ENCODE measurements around the gene ACBD5. TPM values are rescaled to one million over a fixed set of nuclear protein-coding genes. Genes with fewer than 3 reads are reported as not detected.

ACBD5 gene
- polyA plus RNA-seq, 1 of the 3 experiments (the other 2 are of a cell fraction), result 12.5 TPM

GRCh38 chr10:27242951-27243551 lies 2.5 kb upstream of the ACBD5 start (continued):
- TF ChIP-seq USF1 (IDR thresholded peaks at IDR 0.05; ENCODE audit: borderline replicate concordance, low read depth), result no peak
- no peak for TF ChIP-seq EZH2phosphoT487 (IDR thresholded peaks at IDR 0.05; ENCODE audit: borderline replicate concordance, low read depth)
- TF ChIP-seq CTCF (IDR thresholded peaks at IDR 0.05), result no peak
- no peak for TF ChIP-seq ELF1 (IDR thresholded peaks at IDR 0.05)
- TF ChIP-seq ZBTB33 (IDR thresholded peaks at IDR 0.05; ENCODE audit: borderline replicate concordance, low read depth), result no peak
- TF ChIP-seq FOXM1 (IDR thresholded peaks at IDR 0.05; ENCODE audit: low read depth), result no peak
- TF ChIP-seq YY1 (IDR thresholded peaks at IDR 0.05; ENCODE audit: low read depth), result no peak; the same call in none of the 2 replicates
- TF ChIP-seq IRF3 (IDR thresholded peaks at IDR 0.05; ENCODE audit: low read depth, low read length), result no peak
- TF ChIP-seq FOXJ3 (CRISPR knock-in tag; IDR thresholded peaks at IDR 0.05), result no peak

- H3K4me3 ChIP-seq (ENCODE audit: low read depth in 2 of 2, low read length in 1 of 2), result peak overlapping the region; percentile 84 to 90
- no peak for DNase-seq
- TF ChIP-seq FOXM1 (IDR thresholded peaks at IDR 0.05; ENCODE audit: low read depth) (no peak), SMC3 (IDR thresholded peaks at IDR 0.05; ENCODE audit: low read depth, low read length) (no peak), NFIC (IDR thresholded peaks at IDR 0.05; ENCODE audit: borderline replicate concordance) (no peak), GATA2 (CRISPR knock-in tag; IDR thresholded peaks at IDR 0.05) (no peak), IRF3 (IDR thresholded peaks at IDR 0.05; ENCODE audit: low read depth, low read length) (no peak), FOXJ3 (CRISPR knock-in tag; IDR thresholded peaks at IDR 0.05) (no peak), MXI1 (IDR thresholded peaks at IDR 0.05; ENCODE audit: low read depth, low read length) (no peak), JUND (IDR thresholded peaks at IDR 0.05) (no peak), RCOR1 (IDR thresholded peaks at IDR 0.05; ENCODE audit: low read length) (no peak), USF1 (IDR thresholded peaks at IDR 0.05; ENCODE audit: borderline replicate concordance, low read depth) (no peak), FOSL2 (IDR thresholded peaks at IDR 0.05; ENCODE audit: borderline replicate concordance, low read depth) (no peak), RXRA (IDR thresholded peaks at IDR 0.05; ENCODE audit: borderline replicate concordance, low read depth) (no peak), EP300 (IDR thresholded peaks at IDR 0.05; ENCODE audit: borderline replicate concordance in 1 of 2, low read depth in 1 of 2, low read length in 1 of 2) (no peak), ZBTB33 (IDR thresholded peaks at IDR 0.05; ENCODE audit: borderline replicate concordance, low read depth) (no peak), POLR2AphosphoS5 (IDR thresholded peaks at IDR 0.05; ENCODE audit: low read depth, low read length) (no peak)
Measured at GRCh38 chr10:27242473-27242950, 1.9 kb upstream of the ACBD5 start.

More at GRCh38 chr10:27242473-27242950, 1.9 kb upstream of the ACBD5 start:
- peak overlapping the region; percentile 86 for H2AFZ ChIP-seq (ENCODE audit: low read depth)
- peaks cover 0 to 16% of the 10 kb centered on the region in 2 experiments; a peak in 3 of 4 replicates for H3K4me1 ChIP-seq (ENCODE audit: control insufficient read depth in 1 of 2, insufficient read depth in 2 of 2, low read depth in 1 of 2, low read length in 1 of 2)
- H3F3A ChIP-seq (replicated peaks; ENCODE audit: insufficient read depth), result peaks cover 32% of the 10 kb centered on the region
- H3K4me2 ChIP-seq, result peak overlapping the region; percentile 75
- 1% methylated on average over 6 of the region's 6 CpGs for WGBS (ENCODE audit: low lambda C conversion rate)
- peaks cover 33% of the 10 kb centered on the region for H3K79me2 ChIP-seq (ENCODE audit: insufficient read depth)
- ChIA-PET POLR2A (interaction anchor here (0.9 to 1.3 kb wide), 3 partner anchors 15 to 103 kb away, joined by 3 read pairs; partner anchors contain the start of gene YME1L1), CTCF (interaction anchor here (1.0 to 1.8 kb wide), 3 partner anchors 11 to 88 kb away, joined by 3 to 5 read pairs (median 4); partner anchors contain the start of gene YME1L1)
- H3K9ac ChIP-seq, result peak overlapping the region; percentile 83
- H3K27ac ChIP-seq (ENCODE audit: low read depth in 2 of 2, low read length in 1 of 2), result peak overlapping the region; percentile 97 to 100
- no peaks in the 10 kb centered on the region for H3K27me3 ChIP-seq (ENCODE audit: insufficient read depth)
- H3K9me3 ChIP-seq, result no peaks in the 10 kb centered on the region; the same call in 1 of the 2 replicates
- H3K36me3 ChIP-seq (replicated peaks in 1 of 2; ENCODE audit: control insufficient read depth in 1 of 2, insufficient read depth in 2 of 2, low read length in 1 of 2), result peaks cover 0 to 7% of the 10 kb centered on the region in 2 experiments
- H3K9me2 ChIP-seq, result no peaks in the 10 kb centered on the region
- H4K20me1 ChIP-seq (ENCODE audit: insufficient read depth), result no peaks in the 10 kb centered on the region
